Panc1 (cell line): ENCODE results near the gene DPEP2NB. TPM values are rescaled to one million over a fixed set of nuclear protein-coding genes. Genes with fewer than 3 reads are reported as not detected.

Source experiments
- ATAC-seq: fragments of 200-7000 bp; cut with Tn5 transposase; 2 replicates; pipeline ENCODE4 v1.9.1; 2020; ENCODE audit warnings: mild to moderate bottlenecking, moderate library complexity
- BruUV-seq: library from RNA; stranded (reverse); fragments of 400-500 nt; replicated peaks from 2 replicates; lab custom pipeline; 2021; lab: Mats Ljungman, UMichigan
- CTCF ChIA-PET: fragments of 300-600 bp; sonication (Branson Sonifier 250); formaldehyde crosslinking; loops from one replicate; lab custom pipeline; 2022; ENCODE audit warnings: antibody characterized with exemption; lab: Charles Lee
- POLR2A ChIA-PET: fragments of 300-600 bp; sonication (Branson Sonifier 250); formaldehyde crosslinking; loops from one replicate; lab custom pipeline; 2022; ENCODE audit warnings: antibody characterized with exemption; lab: Charles Lee
- DNase-seq: peaks from one replicate; pipeline ENCODE4 v3.0.0-alpha.2; 2010; ENCODE audit warnings: low read depth, low spot score
- H3K27ac ChIP-seq: 2 replicates; pipeline ENCODE4 v1.5.1; 2011; ENCODE audit warnings: mild to moderate bottlenecking, low read length, inconsistent platforms
- H3K27me3 ChIP-seq: fragments of 200-500 bp; sonication (Bioruptor generic); 2 replicates; pipeline ENCODE4 v1.6.0; 2014; ENCODE audit warnings: low read length, inconsistent platforms; ENCODE audit not compliant: control insufficient read depth, insufficient read depth
- H3K36me3 ChIP-seq: fragments of 200-500 bp; sonication (Bioruptor generic); 2 replicates; pipeline ENCODE4 v1.5.1; 2014; ENCODE audit warnings: inconsistent platforms, mild to moderate bottlenecking, low read length, moderate library complexity; ENCODE audit not compliant: control insufficient read depth, insufficient read depth
- H3K4me1 ChIP-seq: 2 replicates; pipeline ENCODE4 v1.5.1; 2011; ENCODE audit warnings: inconsistent platforms, mild to moderate bottlenecking, low read length, moderate library complexity; ENCODE audit not compliant: control insufficient read depth, insufficient read depth
- H3K4me3 ChIP-seq, 2 experiments: 2 replicates each; pipeline ENCODE4 v1.5.1; 2011 to 2012; ENCODE audit warnings: low read depth in 2 of 2, low read length in 2 of 2, mild to moderate bottlenecking in 2 of 2, inconsistent platforms in 1 of 2, moderate library complexity in 1 of 2
- H3K9me3 ChIP-seq: fragments of 200-500 bp; sonication (Bioruptor generic); 2 replicates; pipeline ENCODE4 v1.5.1; 2014; ENCODE audit warnings: low read depth, mild to moderate bottlenecking, inconsistent platforms, low read length, moderate library complexity; ENCODE audit not compliant: control insufficient read depth, insufficient read depth
- CTCF ChIP-seq: fragments of 450-650 bp; IDR thresholded peaks from 2 replicates; pipeline ENCODE4 v1.5.1; 2017; ENCODE audit warnings: mild to moderate bottlenecking
- POLR2AphosphoS5 ChIP-seq: IDR thresholded peaks from 2 replicates; pipeline ENCODE4 v1.6.1; 2012; ENCODE audit warnings: mild to moderate bottlenecking, low read depth, low read length, moderate library complexity
- REST ChIP-seq, 2 experiments: IDR thresholded peaks; 2 replicates each; pipeline ENCODE4 v1.6.1; 2011 to 2012; ENCODE audit warnings: low read depth in 2 of 2, control low read depth in 1 of 2, low read length in 1 of 2, mild to moderate bottlenecking in 1 of 2, moderate library complexity in 1 of 2; ENCODE audit not compliant: insufficient read depth in 1 of 2
- SIN3A ChIP-seq: IDR thresholded peaks from 2 replicates; pipeline ENCODE4 v1.6.1; 2012; ENCODE audit warnings: low read depth, mild to moderate bottlenecking, low read length, moderate library complexity, borderline replicate concordance; ENCODE audit not compliant: insufficient read depth
- TCF7L2 ChIP-seq: IDR thresholded peaks from 2 replicates; pipeline ENCODE4 v1.6.1; 2011; ENCODE audit warnings: mild to moderate bottlenecking, low read depth, low read length, inconsistent platforms
- in situ Hi-C: cut with HindIII; loops from 2 replicates; pipeline ENCODE4 v1.10.0; 2016; ENCODE audit warnings: low sequenced_read_pairs, low pct_unique_long_range_greater_than_20kb
- intact Hi-C: fragments of 100-400 bp; cut with micrococcal nuclease; formaldehyde crosslinking; loops from one replicate; pipeline ENCODE4 v1.10.0; 2022; ENCODE audit not compliant: unreplicated experiment
- total RNA-seq: library from RNA; stranded (reverse); gene quantifications from one replicate; pipeline ENCODE4 v1.2.1, GENCODE V29; 2021; ENCODE audit not compliant: unreplicated experiment

Gene DPEP2NB
- total RNA-seq, 1 experiment from 2014 or later = not detected

DNA sequence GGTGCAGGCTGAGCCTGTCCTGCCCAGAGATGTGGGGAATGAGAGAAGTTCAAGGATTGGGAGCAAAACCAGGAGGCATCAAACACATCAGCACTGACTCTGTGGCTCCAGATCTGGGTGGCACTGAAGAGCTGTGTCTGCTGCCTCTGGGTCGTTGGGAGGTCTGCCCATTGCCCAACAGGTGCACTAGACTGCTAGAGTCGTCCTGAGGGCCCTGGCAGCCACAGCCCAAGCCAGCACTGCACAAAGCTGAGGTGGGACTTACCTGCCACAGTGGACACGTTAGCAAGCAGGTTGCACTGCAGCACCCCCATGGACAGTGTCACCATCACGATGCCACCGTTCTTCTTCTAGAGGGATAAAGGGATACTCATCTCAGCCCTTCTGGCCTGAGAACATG is 38.7 kb downstream of the DPEP2NB start:
- no peaks in the 10 kb centered on the region for H3K4me1 ChIP-seq
- intact Hi-C loops = no loop called here
- ATAC-seq = no peak
- no TSS peak for BruUV-seq
- POLR2A ChIA-PET = no interaction called here
- CTCF ChIA-PET = no interaction called here
- no peak overlapping the region for H3K27ac ChIP-seq
- no peaks in the 10 kb centered on the region for H3K9me3 ChIP-seq
- in situ Hi-C loops = no loop called here
- TF ChIP-seq CTCF = no peak
- TF ChIP-seq REST (IDR thresholded peaks at IDR 0.05; ENCODE audit: insufficient read depth in 1 of 2, low read depth in 2 of 2, low read length in 1 of 2) = no peak
- no peak for TF ChIP-seq TCF7L2
- no peak for TF ChIP-seq SIN3A
- TF ChIP-seq POLR2AphosphoS5 = no peak
- no peaks in the 10 kb centered on the region for H3K27me3 ChIP-seq
- no peaks in the 10 kb centered on the region for H3K36me3 ChIP-seq
- DNase-seq = no peak
- H3K4me3 ChIP-seq = no peak overlapping the region

- no peaks in the 10 kb centered on the region for H3K27me3 ChIP-seq
- TF ChIP-seq REST (IDR thresholded peaks at IDR 0.05; ENCODE audit: insufficient read depth in 1 of 2, low read depth in 2 of 2, low read length in 1 of 2) (no peak), SIN3A (no peak), TCF7L2 (no peak), CTCF (no peak)
- H3K4me3 ChIP-seq = no peak overlapping the region
- no TSS peak for BruUV-seq
- no peak overlapping the region for H3K27ac ChIP-seq
- H3K4me1 ChIP-seq = no peaks in the 10 kb centered on the region
- no peak for DNase-seq
- intact Hi-C loops (no loop called here), in situ Hi-C loops (no loop called here)
- H3K36me3 ChIP-seq = no peaks in the 10 kb centered on the region
- CTCF ChIA-PET = no interaction called here
- POLR2A ChIA-PET = no interaction called here
- no peak for ATAC-seq
- no peaks in the 10 kb centered on the region for H3K9me3 ChIP-seq
Measured at GRCh38 chr16:67976205-67976604, 39.5 kb downstream of the DPEP2NB start.
